Left lung (tissue), 10 donors: ENCODE data around the gene NOL8. TPM values are rescaled to one million over a fixed set of nuclear protein-coding genes. Genes with fewer than 3 reads are reported as not detected.

Experiments used
- ATAC-seq: fragments of 200-7000 bp; cut with Tn5 transposase; one replicate; pipeline ENCODE4 v1.9.1; 2020; ENCODE audit warnings: moderate library complexity
- DNase-seq, 4 donors: peaks; one replicate each; pipeline ENCODE4 v3.0.0-alpha.2; 2013 to 2020
- H3K27ac ChIP-seq, 2 donors: fragments of 200-600 bp; sonication (generic) in 1 of 2; one replicate each; pipeline versions ENCODE4 v1.5.0 to v1.8.0; 2020 to 2021
- H3K27me3 ChIP-seq, 2 donors: fragments of 200-600 bp; sonication (generic) in 1 of 2; one replicate each; pipeline versions ENCODE4 v1.5.0 to v1.8.0; 2020 to 2021
- H3K36me3 ChIP-seq, 2 donors: fragments of 200-600 bp; sonication (generic) in 1 of 2; one replicate each; pipeline versions ENCODE4 v1.5.0 to v1.8.0; 2020 to 2021
- H3K4me1 ChIP-seq, 2 donors: fragments of 200-600 bp; one replicate each; pipeline ENCODE4 v1.8.0; 2021
- H3K4me3 ChIP-seq, 2 donors: fragments of 200-600 bp; sonication (generic) in 1 of 2; one replicate each; pipeline versions ENCODE4 v1.5.0 to v1.8.0; 2020 to 2021; ENCODE audit warnings: mild to moderate bottlenecking in 1 of 2
- H3K9me3 ChIP-seq, 2 donors: fragments of 200-600 bp; sonication (generic) in 1 of 2; one replicate each; pipeline versions ENCODE4 v1.5.0 to v1.8.0; 2020 to 2021
- CTCF ChIP-seq, 2 donors: fragments of 200-600 bp; sonication (generic) in 1 of 2; IDR thresholded peaks; one replicate each; pipeline versions ENCODE4 v1.5.0 to v1.8.0; 2021; ENCODE audit warnings: antibody characterized with exemption in 2 of 2
- intact Hi-C, 2 donors: fragments of 100-400 bp; cut with DNase I; formaldehyde crosslinking; loops; one replicate each; pipeline versions ENCODE4 v1.11.2 to v1.14.2; 2022
- polyA plus RNA-seq, 6 donors: library from polyadenylated mRNA; unstranded; fragments of 120-200 nt; gene quantifications; one replicate each; pipeline ENCODE4 v1.2.1, GENCODE V29; 2013; ENCODE audit not compliant: insufficient read length in 6 of 6
- total RNA-seq, 2 donors: library from RNA; stranded (reverse); fragmentation: NEBNext Ultra II Directional; extraction: Animal tissue kit (Norgen Biotek cat#: 25700); gene quantifications; one replicate each; pipeline ENCODE4 v1.2.1, GENCODE V29; 2021
- donor health status: DM: no; HTN: yes; CAD: no.
- donor health status: DM: no; HTN: no; CAD: no.

Gene NOL8
- total and polyA plus RNA-seq, 8 donors = 23.7 to 69.3 (median 48.6) TPM

GRCh38 chr9:92327283-92327850 lies 2.2 kb upstream of the NOL8 start:
- peaks cover 0 to 9% of the 10 kb centered on the region in 2 donors for H3K36me3 ChIP-seq
- peaks cover 4 to 24% of the 10 kb centered on the region in 2 donors for H3K4me1 ChIP-seq
- H3K27ac ChIP-seq = no peak overlapping the region
- no peaks in the 10 kb centered on the region for H3K27me3 ChIP-seq
- DNase-seq (no peak), ATAC-seq (no peak)
- TF ChIP-seq CTCF (IDR thresholded peaks at IDR 0.05) = no peak
- no peaks in the 10 kb centered on the region for H3K9me3 ChIP-seq
- intact Hi-C loops = no loop called here
- no peak overlapping the region for H3K4me3 ChIP-seq

GRCh38 chr9:92325991-92326500 lies 896 bp upstream of the NOL8 start:
- peak; percentile 2 for ATAC-seq
- Histone ChIP-seq H3K27me3 (no peaks in the 10 kb centered on the region), H3K4me3 (peak overlapping the region; percentile 66 to 79), H3K27ac (peak overlapping the region; percentile 91 to 99), H3K9me3 (no peaks in the 10 kb centered on the region), H3K4me1 (peaks cover 4 to 24% of the 10 kb centered on the region in 2 donors), H3K36me3 (peaks cover 0 to 22% of the 10 kb centered on the region in 2 donors)
- intact Hi-C loops = no loop called here
- no peak for TF ChIP-seq CTCF (IDR thresholded peaks at IDR 0.05)
- no peak for DNase-seq

GRCh38 chr9:92324889-92325268 lies 271 bp downstream of the NOL8 start:
- Histone ChIP-seq H3K9me3 (no peaks in the 10 kb centered on the region), H3K27ac (peak overlapping the region; percentile 91 to 99), H3K36me3 (peaks cover 0 to 34% of the 10 kb centered on the region in 2 donors), H3K4me3 (peak overlapping the region; percentile 66 to 79), H3K4me1 (peaks cover 4 to 24% of the 10 kb centered on the region in 2 donors), H3K27me3 (no peaks in the 10 kb centered on the region)
- TF ChIP-seq CTCF (IDR thresholded peaks at IDR 0.05) = no peak
- intact Hi-C loops = no loop called here
- ATAC-seq (peak; percentile 64), DNase-seq (no peak)

GRCh38 chr9:92324431-92324830 lies 719 bp downstream of the NOL8 start:
- Histone ChIP-seq H3K4me3 (peak overlapping the region; percentile 66 to 79), H3K9me3 (no peaks in the 10 kb centered on the region), H3K4me1 (peaks cover 4 to 24% of the 10 kb centered on the region in 2 donors), H3K27me3 (no peaks in the 10 kb centered on the region), H3K27ac (peak overlapping the region in 1 of 2 donors; percentile 99), H3K36me3 (peaks cover 0 to 38% of the 10 kb centered on the region in 2 donors)
- TF ChIP-seq CTCF (IDR thresholded peaks at IDR 0.05) = no peak
- DNase-seq = no peak
- ATAC-seq = no peak
- intact Hi-C loops = no loop called here

- intact Hi-C loops = no loop called here
Observed at GRCh38 chr9:92315456-92315855, 9.7 kb downstream of the NOL8 start.

More at GRCh38 chr9:92315456-92315855, 9.7 kb downstream of the NOL8 start:
- H3K36me3 ChIP-seq = peaks cover 0 to 85% of the 10 kb centered on the region in 2 donors
- TF ChIP-seq CTCF (IDR thresholded peaks at IDR 0.05) = no peak
- no peak overlapping the region for H3K4me3 ChIP-seq
- no peaks in the 10 kb centered on the region for H3K9me3 ChIP-seq
- H3K27ac ChIP-seq = no peak overlapping the region
- H3K27me3 ChIP-seq = no peaks in the 10 kb centered on the region
- no peak for ATAC-seq
- peaks cover 0 to 7% of the 10 kb centered on the region in 2 donors for H3K4me1 ChIP-seq
- no peak for DNase-seq
